MCF 10A (cell line): ENCODE data around the gene MRPS24. TPM values are rescaled to one million over a fixed set of nuclear protein-coding genes. Genes with fewer than 3 reads are reported as not detected.
A peak's percentile ranks its signal among the peaks of the same experiment; 100 is the strongest.

Experiments
- BruUV-seq: library from RNA; stranded (reverse); fragments of 400-500 nt; replicated peaks from 2 replicates; lab custom pipeline; 2021; lab: Mats Ljungman, UMichigan
- CTCF ChIA-PET: fragments of 300-600 bp; sonication (Branson Sonifier 250); formaldehyde crosslinking; extraction: SDS; loops from one replicate; lab custom pipeline; 2021; ENCODE audit warnings: antibody characterized with exemption, inconsistent platforms; lab: Yijun Ruan, JAX
- POLR2A ChIA-PET: fragments of 300-600, 350-650 bp; sonication (Branson Sonifier 250); formaldehyde crosslinking; extraction: SDS; loops from one replicate; lab custom pipeline; 2020; ENCODE audit warnings: antibody characterized with exemption, inconsistent platforms; lab: Yijun Ruan, JAX
- DNase-seq: peaks from one replicate; pipeline ENCODE4 v3.0.0-alpha.2; 2018; ENCODE audit not compliant: unreplicated experiment
- H3K27ac Mint-ChIP-seq: one replicate; pipeline ENCODE4 v1.8.0; 2022; ENCODE audit warnings: mild to moderate bottlenecking, low read depth, mixed read lengths; ENCODE audit not compliant: unreplicated experiment
- H3K27me3 Mint-ChIP-seq: one replicate; pipeline ENCODE4 v1.8.0; 2022; ENCODE audit warnings: mixed read lengths; ENCODE audit not compliant: insufficient read depth, unreplicated experiment
- H3K36me3 Mint-ChIP-seq: one replicate; pipeline ENCODE4 v1.8.0; 2022; ENCODE audit warnings: mild to moderate bottlenecking, moderate library complexity, mixed read lengths; ENCODE audit not compliant: insufficient read depth, unreplicated experiment
- H3K4me1 Mint-ChIP-seq: one replicate; pipeline ENCODE4 v1.8.0; 2022; ENCODE audit warnings: mixed read lengths; ENCODE audit not compliant: insufficient read depth, unreplicated experiment
- H3K4me3 Mint-ChIP-seq: one replicate; pipeline ENCODE4 v1.8.0; 2022; ENCODE audit warnings: mild to moderate bottlenecking, moderate library complexity, mixed read lengths; ENCODE audit not compliant: unreplicated experiment
- H3K9me3 Mint-ChIP-seq: one replicate; pipeline ENCODE4 v1.8.0; 2022; ENCODE audit warnings: mixed read lengths; ENCODE audit not compliant: unreplicated experiment
- CTCF ChIP-seq: fragments of 200-600 bp; IDR thresholded peaks from one replicate; pipeline ENCODE4 v1.8.0; 2022; ENCODE audit warnings: antibody characterized with exemption, mild to moderate bottlenecking; ENCODE audit not compliant: unreplicated experiment
- intact Hi-C: fragments of 100-400 bp; cut with micrococcal nuclease; formaldehyde crosslinking; loops from 2 replicates; pipeline ENCODE4 v1.14.1; 2022
- total RNA-seq: library from RNA; stranded (reverse); gene quantifications from 2 replicates; pipeline ENCODE4 v1.2.3, GENCODE V29; 2022

MRPS24 gene
- total RNA-seq, 1 experiment from 2014 or later = 188 TPM

DNA sequence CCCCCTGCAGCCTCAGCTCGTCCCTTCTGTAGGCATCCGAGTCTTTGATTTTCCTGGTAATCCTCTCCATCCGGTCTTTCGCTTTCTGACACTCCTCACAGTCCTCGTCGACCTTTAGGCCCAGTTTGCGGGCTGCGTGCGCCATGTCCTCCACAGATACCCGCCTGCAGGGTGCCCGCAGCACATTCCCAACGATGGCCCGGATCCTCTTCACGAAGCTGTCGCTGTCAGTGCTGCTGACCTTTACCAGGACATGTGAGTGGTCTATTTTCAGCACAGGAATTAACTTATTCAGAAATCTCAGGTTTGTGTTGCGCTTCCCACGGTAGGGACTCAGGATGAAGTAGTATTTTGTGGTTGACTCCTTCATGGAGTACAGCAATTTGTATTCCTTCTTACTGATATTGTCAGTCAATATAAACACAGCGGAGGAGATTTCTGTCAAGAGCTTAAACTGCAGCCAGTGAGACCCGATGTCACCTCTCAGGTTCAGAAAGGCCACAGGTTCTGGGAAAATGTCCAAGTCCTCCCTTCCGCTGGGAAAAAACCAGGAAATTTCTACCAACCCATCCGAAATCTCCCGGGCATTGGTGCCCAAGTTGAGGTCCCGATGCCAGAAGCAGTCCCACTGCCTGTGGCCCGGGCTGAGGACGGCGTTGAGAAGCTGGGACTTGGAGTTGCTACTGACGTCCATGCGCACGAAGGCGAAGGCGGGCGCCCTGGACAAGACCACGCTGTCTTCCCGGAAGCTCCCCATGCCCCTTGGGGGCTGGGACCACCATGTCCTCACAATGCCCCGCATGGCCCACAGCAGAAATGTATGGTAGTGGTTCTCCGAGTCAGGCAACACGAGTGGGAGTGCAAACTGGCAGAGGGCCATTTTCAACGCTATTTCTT is 8.9 kb upstream of the MRPS24 start:
- no peak overlapping the region for H3K27ac Mint-ChIP-seq
- H3K4me1 Mint-ChIP-seq = peaks cover 16% of the 10 kb centered on the region
- H3K4me3 Mint-ChIP-seq = no peak overlapping the region
- ChIA-PET POLR2A (interaction anchor here (1.4 to 1.5 kb wide), 2 partner anchors 9 to 27 kb away, joined by 5 read pairs; partner anchors contain the start of gene MRPS24), CTCF (interaction anchor here (1.2 to 2.0 kb wide), 2 partner anchors 26 to 77 kb away, joined by 4 to 7 read pairs; no protein-coding TSS in a partner anchor)
- TSS peak; percentile 9 for BruUV-seq
- intact Hi-C loops = no loop called here
- H3K36me3 Mint-ChIP-seq = peaks cover 77% of the 10 kb centered on the region
- no peaks in the 10 kb centered on the region for H3K27me3 Mint-ChIP-seq
- DNase-seq = no peak
- TF ChIP-seq CTCF = no peak
- H3K9me3 Mint-ChIP-seq = no peaks in the 10 kb centered on the region

DNA sequence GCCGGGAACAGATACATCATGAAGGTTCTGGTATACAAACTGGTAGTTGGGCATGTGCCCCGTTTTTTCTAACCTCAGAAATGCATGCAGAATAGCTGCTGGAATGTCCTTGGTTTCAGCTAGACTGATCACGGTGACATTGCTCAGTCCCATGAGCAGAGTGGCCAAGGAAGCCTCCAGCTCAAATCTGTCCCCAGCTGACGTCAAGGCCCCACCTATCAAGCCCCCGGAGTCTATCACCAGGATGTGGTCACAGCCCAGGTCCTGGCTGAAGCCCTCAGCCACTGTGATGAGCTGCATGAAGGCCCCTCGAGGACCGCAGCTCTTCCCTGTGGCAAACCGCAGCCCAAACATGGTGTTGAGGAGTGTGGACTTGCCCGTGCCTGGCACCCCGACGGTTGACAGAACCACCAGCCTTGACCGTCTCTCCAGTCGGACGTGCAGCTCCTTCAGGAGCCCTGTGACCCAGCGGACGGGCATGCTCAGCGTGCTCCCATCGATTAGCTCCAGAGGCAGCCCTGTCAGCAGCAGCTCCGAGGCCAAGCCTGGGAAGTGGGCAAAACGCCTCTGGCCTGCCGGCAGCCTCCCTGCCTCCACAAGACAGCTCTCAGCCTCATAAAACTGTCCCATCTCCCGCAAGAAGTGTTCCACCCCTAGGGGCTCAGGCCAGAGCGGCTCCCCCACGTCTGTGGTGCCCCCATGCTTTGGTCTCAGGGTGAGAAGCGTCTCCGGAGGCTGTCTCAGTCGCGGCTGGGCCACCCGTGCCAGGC is 7.8 kb upstream of the MRPS24 start:
- peaks cover 71% of the 10 kb centered on the region for H3K36me3 Mint-ChIP-seq

DNA sequence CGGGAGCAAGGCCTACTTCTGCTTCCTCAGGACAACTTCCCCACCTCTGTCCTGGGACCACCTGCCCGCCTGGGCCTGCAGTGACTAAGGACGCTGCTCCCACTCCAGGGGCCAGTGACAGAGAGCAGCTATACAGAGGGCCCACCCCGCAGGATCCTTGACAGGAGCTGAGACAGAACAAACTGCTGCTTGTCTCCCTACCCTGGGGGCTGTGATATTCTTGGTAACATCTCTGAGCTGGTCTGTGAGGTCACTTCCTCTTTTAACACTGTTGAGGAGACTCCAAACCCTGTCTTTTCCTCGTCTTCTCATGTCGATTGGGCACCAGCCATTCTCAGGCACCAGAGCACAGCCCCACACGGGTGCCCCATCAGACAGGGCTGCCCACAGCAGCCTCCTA is 6.9 kb upstream of the MRPS24 start:
- no peak for TF ChIP-seq CTCF
- BruUV-seq = no TSS peak
- Mint-ChIP-seq H3K27me3 (no peaks in the 10 kb centered on the region), H3K4me3 (no peak overlapping the region), H3K9me3 (no peaks in the 10 kb centered on the region), H3K27ac (no peak overlapping the region), H3K36me3 (peaks cover 62% of the 10 kb centered on the region), H3K4me1 (peaks cover 29% of the 10 kb centered on the region)
- POLR2A ChIA-PET = interaction anchor here (0.6 kb wide), 1 partner anchor 291 kb away, joined by 3 read pairs; no protein-coding TSS in a partner anchor
- DNase-seq = no peak
- CTCF ChIA-PET = interaction anchor here (1.0 kb wide), 1 partner anchor 176 kb away, joined by 4 read pairs; no protein-coding TSS in a partner anchor
- intact Hi-C loops = no loop called here

More for the DNA sequence above, 7.8 kb upstream of the MRPS24 start:
- H3K27me3 Mint-ChIP-seq = no peaks in the 10 kb centered on the region
- no TSS peak for BruUV-seq
- H3K4me3 Mint-ChIP-seq = no peak overlapping the region
- ChIA-PET POLR2A (interaction anchor here (1.4 kb wide), 1 partner anchor 28 kb away, joined by 5 read pairs; no protein-coding TSS in a partner anchor), CTCF (interaction anchor here (0.8 to 2.0 kb wide), 3 partner anchors 38 to 177 kb away, joined by 4 to 7 read pairs (median 5); no protein-coding TSS in a partner anchor)
- peaks cover 27% of the 10 kb centered on the region for H3K4me1 Mint-ChIP-seq
- intact Hi-C loops = no loop called here
- H3K27ac Mint-ChIP-seq = no peak overlapping the region
- no peak for DNase-seq
- no peak for TF ChIP-seq CTCF
- no peaks in the 10 kb centered on the region for H3K9me3 Mint-ChIP-seq
